ENCODE data around the gene PRKD3.

DNA sequence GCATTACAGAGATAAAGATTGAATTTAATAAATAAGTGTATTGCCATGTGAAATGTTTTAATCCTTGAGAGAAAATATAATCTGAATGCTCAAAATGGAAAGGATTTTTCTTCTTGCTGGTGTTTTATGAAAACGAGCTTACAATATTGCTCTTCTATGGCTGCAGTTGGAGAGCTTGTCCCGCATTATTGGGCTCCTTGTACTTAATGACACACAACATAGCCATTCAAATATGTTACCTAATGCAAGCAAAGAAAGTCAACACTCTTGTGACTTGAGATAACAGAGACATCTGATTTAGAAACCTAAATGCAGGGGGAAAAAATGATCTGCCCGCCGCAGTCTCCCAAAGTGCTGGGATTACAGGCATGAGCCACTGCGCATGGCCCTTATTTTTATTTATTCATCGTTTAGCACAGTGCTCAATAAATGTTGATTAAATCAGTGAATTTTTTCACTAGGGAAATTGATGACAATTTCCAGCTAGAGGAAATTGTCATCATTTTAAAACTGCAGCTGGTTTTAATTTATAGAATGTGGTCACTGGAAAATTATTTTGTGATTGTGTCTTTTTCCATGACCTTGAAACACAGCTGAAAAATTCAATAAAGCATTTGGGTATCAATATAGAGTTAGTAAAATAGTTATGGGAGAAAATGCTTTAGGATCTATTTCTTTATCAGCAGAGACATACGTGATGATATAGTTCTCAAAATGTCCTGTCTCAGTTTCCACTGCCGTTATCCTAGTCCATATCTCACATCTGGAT, 2.4 kb upstream of the PRKD3 start:
- TF ChIP-seq, protein P1, sequence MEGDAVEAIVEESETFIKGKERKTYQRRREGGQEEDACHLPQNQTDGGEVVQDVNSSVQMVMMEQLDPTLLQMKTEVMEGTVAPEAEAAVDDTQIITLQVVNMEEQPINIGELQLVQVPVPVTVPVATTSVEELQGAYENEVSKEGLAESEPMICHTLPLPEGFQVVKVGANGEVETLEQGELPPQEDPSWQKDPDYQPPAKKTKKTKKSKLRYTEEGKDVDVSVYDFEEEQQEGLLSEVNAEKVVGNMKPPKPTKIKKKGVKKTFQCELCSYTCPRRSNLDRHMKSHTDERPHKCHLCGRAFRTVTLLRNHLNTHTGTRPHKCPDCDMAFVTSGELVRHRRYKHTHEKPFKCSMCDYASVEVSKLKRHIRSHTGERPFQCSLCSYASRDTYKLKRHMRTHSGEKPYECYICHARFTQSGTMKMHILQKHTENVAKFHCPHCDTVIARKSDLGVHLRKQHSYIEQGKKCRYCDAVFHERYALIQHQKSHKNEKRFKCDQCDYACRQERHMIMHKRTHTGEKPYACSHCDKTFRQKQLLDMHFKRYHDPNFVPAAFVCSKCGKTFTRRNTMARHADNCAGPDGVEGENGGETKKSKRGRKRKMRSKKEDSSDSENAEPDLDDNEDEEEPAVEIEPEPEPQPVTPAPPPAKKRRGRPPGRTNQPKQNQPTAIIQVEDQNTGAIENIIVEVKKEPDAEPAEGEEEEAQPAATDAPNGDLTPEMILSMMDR (IDR thresholded peaks at IDR 0.05), result no peak
- no peak for TF ChIP-seq ZFX (IDR thresholded peaks at IDR 0.05; ENCODE audit: borderline replicate concordance)
